ENCODE measurements around the gene NKAIN2. TPM values are rescaled to one million over a fixed set of nuclear protein-coding genes. Genes with fewer than 3 reads are reported as not detected.

Gene NKAIN2
- polyA plus RNA-seq, 1 of the 3 experiments (the other 2 are of a cell fraction), result not detected

GRCh38 chr6:124753562-124754105, 950.0 kb downstream of the NKAIN2 start:
- no peaks in the 10 kb centered on the region for H3K79me2 ChIP-seq (ENCODE audit: insufficient read depth)
- no peaks in the 10 kb centered on the region; a peak in 1 of 4 replicates for H3K4me1 ChIP-seq (ENCODE audit: control insufficient read depth in 1 of 2, insufficient read depth in 2 of 2, low read depth in 1 of 2, low read length in 1 of 2)
- H3K27ac ChIP-seq (ENCODE audit: low read depth in 2 of 2, low read length in 1 of 2), result no peak overlapping the region
- H3K4me3 ChIP-seq (ENCODE audit: low read depth in 2 of 2, low read length in 1 of 2), result no peak overlapping the region
- H3F3A ChIP-seq (replicated peaks; ENCODE audit: insufficient read depth), result no peaks in the 10 kb centered on the region
- ChIA-PET POLR2A (no interaction called here), CTCF (no interaction called here)
- H3K36me3 ChIP-seq (replicated peaks in 1 of 2; ENCODE audit: control insufficient read depth in 1 of 2, insufficient read depth in 2 of 2, low read length in 1 of 2), result no peaks in the 10 kb centered on the region
- no peak for DNase-seq
- TF ChIP-seq IRF3 (IDR thresholded peaks at IDR 0.05; ENCODE audit: low read depth, low read length) (no peak), ELF1 (IDR thresholded peaks at IDR 0.05) (no peak), MEF2A (IDR thresholded peaks at IDR 0.05; ENCODE audit: borderline replicate concordance, low read depth) (no peak), NRF1 (IDR thresholded peaks at IDR 0.05; ENCODE audit: low read depth, low read length) (no peak), CTCF (IDR thresholded peaks at IDR 0.05) (no peak), PBX3 (IDR thresholded peaks at IDR 0.05) (no peak), NFIC (IDR thresholded peaks at IDR 0.05; ENCODE audit: borderline replicate concordance) (no peak), RXRA (IDR thresholded peaks at IDR 0.05; ENCODE audit: borderline replicate concordance, low read depth) (no peak), GATA2 (CRISPR knock-in tag; IDR thresholded peaks at IDR 0.05) (no peak), POLR2AphosphoS5 (IDR thresholded peaks at IDR 0.05; ENCODE audit: low read depth, low read length) (no peak), EZH2phosphoT487 (IDR thresholded peaks at IDR 0.05; ENCODE audit: borderline replicate concordance, low read depth) (no peak), MAX (IDR thresholded peaks at IDR 0.05; ENCODE audit: low read depth) (no peak), USF2 (IDR thresholded peaks at IDR 0.05; ENCODE audit: borderline replicate concordance, low read depth, low read length) (no peak), JUND (IDR thresholded peaks at IDR 0.05) (no peak)
- WGBS (ENCODE audit: low lambda C conversion rate), result 13% methylated on average over 4 of the region's 4 CpGs
- no peaks in the 10 kb centered on the region for H4K20me1 ChIP-seq (ENCODE audit: insufficient read depth)
- no peak overlapping the region for H3K9ac ChIP-seq
- H3K9me3 ChIP-seq, result no peaks in the 10 kb centered on the region
- H3K9me2 ChIP-seq, result no peaks in the 10 kb centered on the region
- no peaks in the 10 kb centered on the region for H3K27me3 ChIP-seq (ENCODE audit: insufficient read depth)
- H2AFZ ChIP-seq (ENCODE audit: low read depth), result no peak overlapping the region
- H3K4me2 ChIP-seq, result no peak overlapping the region

All from SK-N-SH (cell line).